ENCODE measurements around the gene SLC18A2. TPM values are rescaled to one million over a fixed set of nuclear protein-coding genes. Genes with fewer than 3 reads are reported as not detected.

Gene SLC18A2
- total RNA-seq, 2 donors from 2014 or later: 0.20 to 1.9 TPM

DNA sequence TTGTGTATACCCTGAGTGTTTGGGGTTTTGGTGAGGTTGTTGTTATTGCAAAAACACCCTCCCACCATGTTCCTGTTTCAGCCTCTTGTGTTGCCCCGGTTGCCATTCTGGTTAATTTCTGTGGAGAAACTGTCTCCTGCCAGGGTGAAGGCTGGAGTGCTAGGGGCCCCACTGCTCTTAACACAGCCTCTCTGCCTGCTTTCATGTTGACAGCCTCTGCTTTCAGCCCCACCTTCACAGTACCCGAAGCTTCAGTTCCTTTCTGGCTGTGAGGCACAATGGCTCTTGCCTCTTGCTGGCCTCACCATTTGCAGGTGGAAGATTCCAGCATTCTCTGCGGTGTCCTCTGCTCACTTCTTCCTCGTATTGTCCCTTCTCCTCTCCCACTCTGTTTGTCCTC, 19.2 kb downstream of the SLC18A2 start:
- no peaks in the 10 kb centered on the region for H3K9me3 ChIP-seq (ENCODE audit: control insufficient read depth, low read length, poor library complexity, severe bottlenecking)
- H3K4me3 Mint-ChIP-seq: no peak overlapping the region
- ATAC-seq: no peak
- peaks cover 76% of the 10 kb centered on the region for H3K27me3 Mint-ChIP-seq
- H3K4me1 Mint-ChIP-seq: peaks cover 3% of the 10 kb centered on the region
- H3K27ac Mint-ChIP-seq: no peak overlapping the region
- no peak for DNase-seq
- H3K36me3 Mint-ChIP-seq (ENCODE audit: low read depth): peaks cover 5% of the 10 kb centered on the region

DNA sequence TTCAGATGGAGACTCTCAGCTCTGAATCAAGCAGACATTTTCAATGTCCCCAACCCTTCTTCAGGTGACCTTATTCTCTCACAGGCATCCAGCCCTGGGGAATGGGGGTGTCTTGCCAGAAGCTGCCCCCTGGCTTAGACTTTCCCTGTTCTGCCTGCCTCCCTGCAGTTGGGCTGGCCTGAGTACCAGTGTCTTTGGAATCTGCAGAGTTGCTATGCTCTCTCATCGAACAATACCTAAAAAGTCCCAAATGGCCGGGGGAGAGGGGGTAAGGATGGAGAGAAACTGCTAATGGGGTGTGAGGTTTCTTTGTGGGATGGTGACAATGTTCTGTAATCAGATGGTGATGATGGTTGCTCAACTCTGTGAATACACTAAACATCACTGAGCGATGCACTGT, 20.6 kb downstream of the SLC18A2 start:
- H3K27ac Mint-ChIP-seq: no peak overlapping the region
- DNase-seq (no peak), ATAC-seq (no peak)
- H3K27me3 Mint-ChIP-seq: peaks cover 78% of the 10 kb centered on the region
- H3K4me3 Mint-ChIP-seq: no peak overlapping the region
- H3K4me1 Mint-ChIP-seq: peaks cover 3% of the 10 kb centered on the region
- H3K36me3 Mint-ChIP-seq (ENCODE audit: low read depth): peaks cover 5% of the 10 kb centered on the region
- no peaks in the 10 kb centered on the region for H3K9me3 ChIP-seq (ENCODE audit: control insufficient read depth, low read length, poor library complexity, severe bottlenecking)

DNA sequence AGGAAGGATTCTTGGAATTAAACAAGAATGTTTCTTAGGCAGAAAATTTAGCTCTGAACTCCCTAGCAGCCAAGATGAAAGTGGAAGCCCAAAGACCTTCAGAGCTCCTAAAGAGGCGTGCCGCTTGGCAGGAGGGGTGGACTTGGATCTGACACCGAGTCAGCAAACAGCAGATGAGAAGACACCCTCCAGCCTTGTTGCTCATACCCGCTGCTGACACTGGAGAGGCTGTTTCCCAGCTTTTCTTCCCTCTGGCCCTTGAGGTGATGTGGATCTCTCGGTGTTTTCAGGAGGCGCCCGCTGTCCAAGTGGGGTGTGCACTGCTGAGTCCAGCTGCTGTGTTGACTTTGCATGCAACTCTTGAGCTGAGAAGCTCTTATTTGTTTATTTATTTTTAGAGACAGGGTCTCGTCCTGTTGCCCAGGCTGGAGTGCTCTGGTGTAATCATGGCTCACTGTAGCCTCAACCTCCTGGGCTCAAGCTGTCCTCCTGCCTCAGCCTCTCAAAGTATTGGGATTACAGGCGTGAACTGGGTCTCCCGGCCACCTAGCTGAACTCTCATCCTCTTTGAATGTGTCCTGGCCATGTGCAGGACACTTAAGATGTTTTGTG, 21.5 kb downstream of the SLC18A2 start:
- peaks cover 74% of the 10 kb centered on the region for H3K27me3 Mint-ChIP-seq
- H3K4me3 Mint-ChIP-seq: no peak overlapping the region
- H3K27ac Mint-ChIP-seq: no peak overlapping the region
- H3K4me1 Mint-ChIP-seq: peaks cover 3% of the 10 kb centered on the region
- peaks cover 5% of the 10 kb centered on the region for H3K36me3 Mint-ChIP-seq (ENCODE audit: low read depth)
- no peaks in the 10 kb centered on the region for H3K9me3 ChIP-seq (ENCODE audit: control insufficient read depth, low read length, poor library complexity, severe bottlenecking)
- no peak for ATAC-seq
- no peak for DNase-seq

DNA sequence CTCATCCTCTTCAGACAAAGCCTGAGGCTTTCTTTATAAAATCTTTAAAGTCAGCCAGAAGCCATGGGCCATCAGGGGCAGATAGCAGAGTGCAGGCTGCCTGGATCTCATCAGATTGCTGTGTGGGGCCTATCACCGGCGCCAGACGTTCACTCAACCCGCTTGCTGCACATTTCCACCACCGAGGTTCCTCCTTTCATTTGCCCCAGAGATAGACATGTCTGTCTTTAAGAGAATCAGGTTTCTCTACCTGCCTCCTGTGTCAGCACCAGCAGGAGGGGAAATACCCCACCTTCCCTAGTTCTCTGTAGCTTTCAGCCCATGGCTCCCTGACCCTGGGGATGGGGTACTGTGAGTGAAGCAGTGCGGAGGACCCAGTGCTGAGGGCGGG, 22.0 kb downstream of the SLC18A2 start:
- H3K4me1 Mint-ChIP-seq: peaks cover 3% of the 10 kb centered on the region
- no peak for DNase-seq

DNA sequence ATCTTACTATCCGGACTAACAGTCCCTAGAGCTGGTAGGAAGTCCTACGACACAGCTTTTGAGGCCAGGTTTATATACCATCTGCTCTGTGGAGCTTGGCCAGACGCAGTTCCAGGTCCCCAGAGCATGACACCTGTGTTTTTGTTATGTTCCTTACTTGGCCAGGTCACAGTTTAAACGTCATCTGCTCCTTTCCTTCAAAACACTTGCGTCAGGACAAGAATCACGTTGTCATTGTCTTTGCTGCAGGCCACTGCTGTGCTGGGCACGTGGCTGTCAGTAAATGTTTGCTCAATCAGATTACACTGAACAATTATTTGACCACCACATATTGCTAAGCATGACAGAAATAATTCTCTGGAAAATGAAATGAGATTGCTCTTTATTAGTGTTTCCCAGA, 23.9 kb downstream of the SLC18A2 start:
- H3K36me3 Mint-ChIP-seq (ENCODE audit: low read depth): peaks cover 2% of the 10 kb centered on the region
- ATAC-seq (no peak), DNase-seq (no peak)
- H3K9me3 ChIP-seq (ENCODE audit: control insufficient read depth, low read length, poor library complexity, severe bottlenecking): no peaks in the 10 kb centered on the region
- no peak overlapping the region for H3K4me3 Mint-ChIP-seq
- H3K27ac Mint-ChIP-seq: no peak overlapping the region
- peaks cover 55% of the 10 kb centered on the region for H3K27me3 Mint-ChIP-seq
- no peaks in the 10 kb centered on the region for H3K4me1 Mint-ChIP-seq

More for the DNA sequence above, 22.0 kb downstream of the SLC18A2 start:
- H3K4me3 Mint-ChIP-seq: no peak overlapping the region
- peaks cover 5% of the 10 kb centered on the region for H3K36me3 Mint-ChIP-seq (ENCODE audit: low read depth)
- ATAC-seq: no peak
- H3K27ac Mint-ChIP-seq: no peak overlapping the region
- H3K27me3 Mint-ChIP-seq: peaks cover 69% of the 10 kb centered on the region
- H3K9me3 ChIP-seq (ENCODE audit: control insufficient read depth, low read length, poor library complexity, severe bottlenecking): no peaks in the 10 kb centered on the region

DNA sequence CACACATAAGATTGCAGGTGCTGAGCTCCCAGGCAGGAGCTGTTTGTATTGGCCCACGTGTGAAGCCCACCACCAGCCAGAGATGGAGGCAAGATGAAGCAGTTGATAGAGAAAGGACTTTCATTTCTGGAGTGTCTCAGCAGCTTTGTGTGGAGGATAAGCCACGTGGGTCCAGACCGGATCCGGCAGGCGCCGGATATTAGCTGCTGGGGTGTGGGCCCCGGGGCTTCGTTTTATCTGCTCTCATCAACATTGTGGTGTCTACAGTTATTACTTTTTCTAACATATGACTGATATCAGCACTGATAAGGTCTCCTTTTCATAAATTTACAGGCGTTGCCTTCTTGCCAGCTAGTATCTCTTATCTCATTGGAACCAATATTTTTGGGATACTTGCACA, 25.5 kb downstream of the SLC18A2 start:
- H3K9me3 ChIP-seq (ENCODE audit: control insufficient read depth, low read length, poor library complexity, severe bottlenecking): no peaks in the 10 kb centered on the region
- H3K27ac Mint-ChIP-seq: no peak overlapping the region
- H3K36me3 Mint-ChIP-seq (ENCODE audit: low read depth): no peaks in the 10 kb centered on the region
- DNase-seq (no peak), ATAC-seq (no peak)
- peaks cover 39% of the 10 kb centered on the region for H3K27me3 Mint-ChIP-seq
- no peaks in the 10 kb centered on the region for H3K4me1 Mint-ChIP-seq
- no peak overlapping the region for H3K4me3 Mint-ChIP-seq

DNA sequence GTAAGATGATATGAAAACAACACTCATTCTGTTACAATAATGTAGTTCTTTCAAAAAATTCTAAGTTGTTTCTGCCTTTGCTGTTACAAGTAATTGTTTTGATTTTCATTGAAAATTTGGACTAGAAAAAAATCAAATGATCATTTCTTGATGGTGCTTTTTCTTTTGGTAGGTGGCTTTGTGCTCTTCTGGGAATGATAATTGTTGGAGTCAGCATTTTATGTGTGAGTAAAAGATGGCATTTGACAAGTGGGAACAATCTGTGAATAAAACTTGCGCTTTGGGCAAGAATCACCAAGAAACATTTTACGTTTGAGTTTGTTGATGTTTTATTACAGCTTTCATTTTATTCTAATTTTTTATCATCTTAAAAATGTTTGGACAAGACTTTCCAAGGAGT, 25.9 kb downstream of the SLC18A2 start:
- ATAC-seq (no peak), DNase-seq (no peak)
- H3K9me3 ChIP-seq (ENCODE audit: control insufficient read depth, low read length, poor library complexity, severe bottlenecking): no peaks in the 10 kb centered on the region
- H3K27ac Mint-ChIP-seq: no peak overlapping the region
- peaks cover 35% of the 10 kb centered on the region for H3K27me3 Mint-ChIP-seq
- no peaks in the 10 kb centered on the region for H3K4me1 Mint-ChIP-seq
- no peaks in the 10 kb centered on the region for H3K36me3 Mint-ChIP-seq (ENCODE audit: low read depth)
- no peak overlapping the region for H3K4me3 Mint-ChIP-seq

DNA sequence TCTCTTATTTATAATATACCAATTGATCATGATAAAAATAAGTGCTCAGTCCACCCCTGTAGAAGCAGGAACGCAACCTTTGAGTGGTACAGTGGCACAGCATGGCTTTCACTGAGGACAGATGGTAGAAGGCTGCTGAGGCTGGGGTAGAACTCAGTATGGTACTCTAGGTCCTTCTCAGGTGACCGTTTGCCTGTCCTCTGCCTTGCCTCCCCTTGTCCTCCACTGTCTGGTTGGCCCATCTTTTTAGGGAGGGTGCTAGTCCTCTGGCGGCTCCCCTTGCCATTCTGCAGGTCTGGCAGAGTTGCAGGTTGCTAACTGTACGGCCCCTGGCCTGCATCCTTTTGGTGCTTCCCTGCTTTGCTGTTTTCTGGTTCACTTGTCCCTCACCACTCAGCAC, 27.3 kb downstream of the SLC18A2 start:
- DNase-seq (no peak), ATAC-seq (no peak)
- Mint-ChIP-seq H3K27ac (no peak overlapping the region), H3K4me3 (no peak overlapping the region), H3K4me1 (no peaks in the 10 kb centered on the region), H3K36me3 (ENCODE audit: low read depth) (no peaks in the 10 kb centered on the region), H3K27me3 (peaks cover 20% of the 10 kb centered on the region)
- H3K9me3 ChIP-seq (ENCODE audit: control insufficient read depth, low read length, poor library complexity, severe bottlenecking): no peaks in the 10 kb centered on the region

DNA sequence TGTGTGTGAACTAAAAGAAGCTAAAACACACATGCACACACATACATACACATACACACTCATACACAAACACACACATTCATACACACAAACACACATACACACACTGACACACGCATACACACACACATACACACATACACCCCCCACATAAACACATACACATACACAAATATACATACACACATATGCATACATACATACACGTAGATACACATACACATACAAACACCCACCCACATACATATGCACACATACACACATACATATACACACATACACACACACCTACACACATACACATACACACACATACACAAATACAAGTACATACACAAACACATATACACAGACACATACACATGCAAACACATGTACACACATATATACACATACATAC, 28.0 kb downstream of the SLC18A2 start:
- H3K9me3 ChIP-seq (ENCODE audit: control insufficient read depth, low read length, poor library complexity, severe bottlenecking): no peaks in the 10 kb centered on the region
- H3K4me3 Mint-ChIP-seq: no peak overlapping the region
- H3K27me3 Mint-ChIP-seq: peaks cover 15% of the 10 kb centered on the region
- DNase-seq (no peak), ATAC-seq (no peak)
- H3K36me3 Mint-ChIP-seq (ENCODE audit: low read depth): no peaks in the 10 kb centered on the region
- H3K4me1 Mint-ChIP-seq: no peaks in the 10 kb centered on the region
- no peak overlapping the region for H3K27ac Mint-ChIP-seq

DNA sequence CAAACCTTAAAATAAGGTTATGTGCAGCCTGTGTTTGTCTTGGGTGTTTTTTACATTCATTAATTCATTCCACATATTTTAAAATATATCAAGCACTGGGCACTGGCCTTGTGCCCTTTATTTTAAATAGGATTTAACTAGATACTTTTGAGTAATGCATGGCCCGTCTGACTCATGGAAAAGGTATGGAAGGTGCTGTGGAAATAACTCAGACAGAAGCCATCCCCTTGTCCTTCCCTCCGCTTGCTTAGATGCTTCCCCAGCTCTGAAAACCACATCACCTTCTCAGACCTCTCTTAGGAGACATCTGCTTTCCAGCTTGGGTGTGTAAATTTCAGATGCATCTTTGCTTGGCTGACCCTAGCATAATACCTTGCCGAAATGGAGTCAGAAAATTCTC, 30.5 kb downstream of the SLC18A2 start:
- no peak for ATAC-seq
- Mint-ChIP-seq H3K36me3 (ENCODE audit: low read depth) (no peaks in the 10 kb centered on the region), H3K27me3 (no peaks in the 10 kb centered on the region), H3K4me1 (peaks cover 2% of the 10 kb centered on the region), H3K27ac (no peak overlapping the region), H3K4me3 (no peak overlapping the region)
- no peaks in the 10 kb centered on the region for H3K9me3 ChIP-seq (ENCODE audit: control insufficient read depth, low read length, poor library complexity, severe bottlenecking)
- DNase-seq: no peak

DNA sequence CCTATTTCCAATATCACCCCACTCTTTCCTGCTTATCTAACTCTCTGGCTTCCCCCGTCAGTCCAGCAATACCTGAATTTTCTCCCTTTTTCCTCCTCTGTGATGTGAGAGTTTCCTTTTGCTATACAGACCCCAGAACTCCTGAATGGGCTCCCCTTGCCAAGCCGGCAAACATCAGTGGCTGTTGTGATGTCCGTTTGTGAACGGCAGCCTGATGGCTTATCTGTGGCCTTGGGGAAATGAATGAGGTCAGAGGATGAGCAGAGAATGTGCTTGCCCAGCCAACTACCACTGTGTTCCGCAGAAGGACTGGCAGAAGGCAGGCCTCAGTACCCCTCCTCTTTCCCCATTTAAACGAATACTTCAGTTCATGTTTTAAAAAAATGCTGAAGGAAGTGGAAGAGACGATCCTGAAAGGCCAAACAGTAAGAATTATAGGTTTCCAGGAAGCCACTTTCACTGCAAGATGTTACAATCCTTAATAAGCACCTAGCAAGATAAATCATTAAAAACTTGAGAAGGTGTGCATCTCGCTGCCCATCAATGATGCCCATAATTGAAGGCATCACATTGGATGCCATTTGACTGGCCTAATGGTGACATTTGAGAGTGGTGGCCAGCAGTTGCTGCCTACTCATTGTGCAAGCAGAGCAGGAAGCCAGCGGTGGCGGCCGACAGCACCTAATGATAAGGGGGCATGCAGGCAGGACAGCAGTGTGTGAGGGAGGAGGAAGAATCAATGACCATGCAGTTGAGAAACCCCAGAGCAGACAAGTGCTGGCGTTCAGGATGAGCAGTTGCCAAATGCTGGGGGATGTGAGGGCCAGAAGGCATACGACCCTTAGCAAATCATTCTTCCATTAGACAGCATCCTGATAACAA, 31.5 kb downstream of the SLC18A2 start:
- H3K27ac Mint-ChIP-seq: no peak overlapping the region
- DNase-seq: no peak
- H3K4me1 Mint-ChIP-seq: peaks cover 2% of the 10 kb centered on the region
- ATAC-seq: no peak
- no peaks in the 10 kb centered on the region for H3K27me3 Mint-ChIP-seq
- no peaks in the 10 kb centered on the region for H3K9me3 ChIP-seq (ENCODE audit: control insufficient read depth, low read length, poor library complexity, severe bottlenecking)
- H3K36me3 Mint-ChIP-seq (ENCODE audit: low read depth): no peaks in the 10 kb centered on the region
- H3K4me3 Mint-ChIP-seq: no peak overlapping the region

DNA sequence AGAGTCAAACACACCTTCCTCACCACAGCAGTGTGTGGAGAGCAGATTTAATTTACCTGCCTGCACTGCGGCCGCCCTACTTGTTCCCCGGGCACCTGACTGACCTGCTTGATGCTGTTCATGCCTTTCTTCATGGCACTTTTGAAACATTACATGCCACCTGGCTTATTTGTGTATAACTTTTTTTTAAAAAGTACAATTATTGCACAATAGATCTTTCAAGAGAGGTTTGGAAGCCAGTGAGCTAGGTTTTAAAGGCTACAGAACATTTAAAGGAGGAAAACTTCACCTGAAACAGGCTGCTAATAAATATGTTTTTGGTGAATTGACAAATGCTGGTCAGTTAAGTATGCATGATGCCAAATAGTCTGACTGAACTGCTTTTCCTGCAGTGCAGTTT, 33.1 kb downstream of the SLC18A2 start:
- no peak overlapping the region for H3K27ac Mint-ChIP-seq
- peaks cover 2% of the 10 kb centered on the region for H3K4me1 Mint-ChIP-seq
- no peak overlapping the region for H3K4me3 Mint-ChIP-seq
- no peaks in the 10 kb centered on the region for H3K36me3 Mint-ChIP-seq (ENCODE audit: low read depth)
- H3K27me3 Mint-ChIP-seq: no peaks in the 10 kb centered on the region
- no peaks in the 10 kb centered on the region for H3K9me3 ChIP-seq (ENCODE audit: control insufficient read depth, low read length, poor library complexity, severe bottlenecking)
- DNase-seq: no peak
- ATAC-seq: no peak

DNA sequence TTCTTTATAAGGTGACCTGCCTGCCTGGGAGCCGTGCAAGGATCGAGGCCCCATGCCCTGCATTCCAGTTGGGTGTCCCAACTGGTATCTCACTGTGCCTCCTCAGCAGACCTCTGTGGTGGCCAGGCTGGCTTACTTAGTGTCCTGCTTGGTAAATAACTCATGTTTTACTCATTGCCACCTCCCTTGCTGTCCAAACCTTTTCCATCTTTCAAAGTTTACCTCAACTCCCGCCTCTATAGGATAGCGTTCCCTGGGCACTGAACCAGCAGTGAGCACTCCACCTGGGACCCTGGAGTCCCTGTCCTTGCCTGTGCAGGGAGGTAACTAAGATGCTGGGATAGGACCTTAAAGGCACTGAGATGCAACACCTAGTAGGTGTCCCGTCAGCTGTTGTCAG, 33.6 kb downstream of the SLC18A2 start:
- ATAC-seq (no peak), DNase-seq (no peak)
- Mint-ChIP-seq H3K27ac (no peak overlapping the region), H3K36me3 (ENCODE audit: low read depth) (no peaks in the 10 kb centered on the region), H3K4me1 (peaks cover 2% of the 10 kb centered on the region), H3K27me3 (no peaks in the 10 kb centered on the region), H3K4me3 (no peak overlapping the region)
- no peaks in the 10 kb centered on the region for H3K9me3 ChIP-seq (ENCODE audit: control insufficient read depth, low read length, poor library complexity, severe bottlenecking)

DNA sequence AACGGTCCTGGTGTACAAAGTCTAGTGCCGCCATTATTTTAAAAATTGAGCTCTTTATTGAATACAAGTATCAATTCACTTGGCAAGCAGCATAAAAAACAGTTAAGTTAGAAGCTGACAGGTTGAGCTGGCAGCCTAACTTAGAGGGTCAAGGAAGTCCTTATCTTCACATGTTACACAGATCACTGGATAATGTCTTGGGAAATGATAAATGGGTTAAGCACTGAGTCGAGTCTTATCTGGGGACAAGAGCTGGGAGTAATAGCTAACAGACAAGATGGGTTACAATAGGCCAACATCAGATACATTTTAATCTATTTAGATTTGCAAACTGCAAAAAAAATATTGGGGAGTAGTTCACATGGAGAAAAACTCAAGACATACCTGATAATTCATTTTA, 34.2 kb downstream of the SLC18A2 start:
- peaks cover 2% of the 10 kb centered on the region for H3K4me1 Mint-ChIP-seq
- no peak overlapping the region for H3K4me3 Mint-ChIP-seq
- no peaks in the 10 kb centered on the region for H3K36me3 Mint-ChIP-seq (ENCODE audit: low read depth)
- no peaks in the 10 kb centered on the region for H3K27me3 Mint-ChIP-seq
- no peak overlapping the region for H3K27ac Mint-ChIP-seq
- no peaks in the 10 kb centered on the region for H3K9me3 ChIP-seq (ENCODE audit: control insufficient read depth, low read length, poor library complexity, severe bottlenecking)
- DNase-seq: no peak
- no peak for ATAC-seq
